Caco-2 (cell line): Measurements from ENCODE around the gene ASNSD1. TPM values are rescaled to one million over a fixed set of nuclear protein-coding genes. Genes with fewer than 3 reads are reported as not detected.

Experiments used
- BruUV-seq: library from RNA; stranded (reverse); fragments of 400-500 nt; replicated peaks from 2 replicates; lab custom pipeline; 2021; lab: Mats Ljungman, UMichigan
- CTCF ChIA-PET: fragments of 300-600 bp; sonication (Branson Sonifier 250); formaldehyde crosslinking; loops from one replicate; lab custom pipeline; 2022; ENCODE audit warnings: antibody characterized with exemption; lab: Charles Lee
- POLR2A ChIA-PET: fragments of 300-600 bp; sonication (Branson Sonifier 250); formaldehyde crosslinking; loops from one replicate; lab custom pipeline; 2022; ENCODE audit warnings: antibody characterized with exemption; lab: Charles Lee
- DNase-seq, 2 experiments: peaks; one replicate each; pipeline versions ENCODE4 v3.0.0 to v3.0.0-alpha.2; 2020 to 2022
- H3K27me3 ChIP-seq: replicated peaks from 2 replicates; pipeline ENCODE4 v1.6.0; 2011; ENCODE audit warnings: low read length; ENCODE audit not compliant: control insufficient read depth, insufficient read depth
- H3K36me3 ChIP-seq: 2 replicates; pipeline ENCODE4 v1.5.1; 2011; ENCODE audit warnings: low read length; ENCODE audit not compliant: control insufficient read depth, insufficient read depth
- H3K4me1 ChIP-seq: fragments of 250-450 bp; sonication (Bioruptor Pico); 2 replicates; pipeline ENCODE4 v1.5.1; 2020; ENCODE audit warnings: mild to moderate bottlenecking
- H3K4me3 ChIP-seq: 2 replicates; pipeline ENCODE4 v1.5.1; 2011; ENCODE audit warnings: low read depth, mild to moderate bottlenecking, control low read depth, low read length
- H3K9me3 ChIP-seq: fragments of 250-450 bp; sonication (Bioruptor Pico); 2 replicates; pipeline ENCODE4 v1.5.1; 2020; ENCODE audit warnings: mild to moderate bottlenecking, moderate library complexity
- H3K27ac Mint-ChIP-seq: one replicate; pipeline ENCODE4 v1.8.0; 2022; ENCODE audit warnings: mixed read lengths; ENCODE audit not compliant: unreplicated experiment
- H3K27me3 Mint-ChIP-seq: one replicate; pipeline ENCODE4 v1.8.0; 2022; ENCODE audit warnings: mixed read lengths; ENCODE audit not compliant: insufficient read depth, unreplicated experiment
- H3K36me3 Mint-ChIP-seq: one replicate; pipeline ENCODE4 v1.8.0; 2022; ENCODE audit warnings: mild to moderate bottlenecking, mixed read lengths; ENCODE audit not compliant: insufficient read depth, unreplicated experiment
- H3K4me1 Mint-ChIP-seq: one replicate; pipeline ENCODE4 v1.8.0; 2022; ENCODE audit warnings: low read depth, mixed read lengths; ENCODE audit not compliant: unreplicated experiment
- H3K4me3 Mint-ChIP-seq: one replicate; pipeline ENCODE4 v1.8.0; 2022; ENCODE audit warnings: mild to moderate bottlenecking, moderate library complexity, mixed read lengths; ENCODE audit not compliant: unreplicated experiment
- H3K9me3 Mint-ChIP-seq: one replicate; pipeline ENCODE4 v1.8.0; 2022; ENCODE audit warnings: mixed read lengths; ENCODE audit not compliant: unreplicated experiment
- intact Hi-C: fragments of 100-400 bp; cut with micrococcal nuclease; formaldehyde crosslinking; loops from one replicate; pipeline ENCODE4 v1.10.0; 2022; ENCODE audit not compliant: unreplicated experiment
- total RNA-seq: library from RNA; stranded (reverse); gene quantifications from 2 replicates; pipeline ENCODE4 v1.2.3, GENCODE V29; 2022
- TF ChIP-seq, protein P1 (sequence below), 2 experiments: fragments of 200-600 bp in 1 of 2; IDR thresholded peaks; 1 replicate in 1 of 2; 2 replicates in 1 of 2; pipeline versions ENCODE4 v1.5.1 to v1.8.0; 2011 to 2022; ENCODE audit warnings: antibody characterized with exemption in 1 of 2, control low read depth in 1 of 2, inconsistent platforms in 1 of 2, low read depth in 1 of 2, low read length in 1 of 2, mild to moderate bottlenecking in 1 of 2, moderate library complexity in 1 of 2; ENCODE audit not compliant: insufficient read depth in 1 of 2, severe bottlenecking in 1 of 2, unreplicated experiment in 1 of 2

The ASNSD1 gene
- total RNA-seq, 1 experiment from 2014 or later, result 49.4 TPM

GRCh38 chr2:189673661-189674373 is 12.6 kb downstream of the ASNSD1 start:
- no TSS peak for BruUV-seq
- Histone ChIP-seq H3K36me3 (no peaks in the 10 kb centered on the region; the same call in 1 of the 2 replicates), H3K4me1 (no peaks in the 10 kb centered on the region), H3K9me3 (peaks cover 7% of the 10 kb centered on the region; the same call in 1 of the 2 replicates), H3K27me3 (no peaks in the 10 kb centered on the region), H3K4me3 (peak overlapping the region; percentile 27)
- Mint-ChIP-seq H3K27me3 (no peaks in the 10 kb centered on the region), H3K36me3 (peaks cover 13% of the 10 kb centered on the region), H3K27ac (no peak overlapping the region), H3K9me3 (peaks cover 9% of the 10 kb centered on the region), H3K4me3 (peak overlapping the region; percentile 88), H3K4me1 (peaks cover 11% of the 10 kb centered on the region)
- DNase-seq, result no peak
- ChIA-PET CTCF (interaction anchor here (0.7 to 2.9 kb wide), 5 partner anchors 11 to 89 kb away, joined by 3 to 12 read pairs (median 6); partner anchors contain the start of gene OSGEPL1), POLR2A (no interaction called here)
- intact Hi-C loops, result loop anchor here (1.0 kb wide), 5 partner anchors 13 to 396 kb away; partner anchors contain the start of genes ASNSD1 and OSGEPL1
- TF ChIP-seq, protein P1, sequence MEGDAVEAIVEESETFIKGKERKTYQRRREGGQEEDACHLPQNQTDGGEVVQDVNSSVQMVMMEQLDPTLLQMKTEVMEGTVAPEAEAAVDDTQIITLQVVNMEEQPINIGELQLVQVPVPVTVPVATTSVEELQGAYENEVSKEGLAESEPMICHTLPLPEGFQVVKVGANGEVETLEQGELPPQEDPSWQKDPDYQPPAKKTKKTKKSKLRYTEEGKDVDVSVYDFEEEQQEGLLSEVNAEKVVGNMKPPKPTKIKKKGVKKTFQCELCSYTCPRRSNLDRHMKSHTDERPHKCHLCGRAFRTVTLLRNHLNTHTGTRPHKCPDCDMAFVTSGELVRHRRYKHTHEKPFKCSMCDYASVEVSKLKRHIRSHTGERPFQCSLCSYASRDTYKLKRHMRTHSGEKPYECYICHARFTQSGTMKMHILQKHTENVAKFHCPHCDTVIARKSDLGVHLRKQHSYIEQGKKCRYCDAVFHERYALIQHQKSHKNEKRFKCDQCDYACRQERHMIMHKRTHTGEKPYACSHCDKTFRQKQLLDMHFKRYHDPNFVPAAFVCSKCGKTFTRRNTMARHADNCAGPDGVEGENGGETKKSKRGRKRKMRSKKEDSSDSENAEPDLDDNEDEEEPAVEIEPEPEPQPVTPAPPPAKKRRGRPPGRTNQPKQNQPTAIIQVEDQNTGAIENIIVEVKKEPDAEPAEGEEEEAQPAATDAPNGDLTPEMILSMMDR (IDR thresholded peaks at IDR 0.05; ENCODE audit: insufficient read depth in 1 of 2, low read depth in 1 of 2, low read length in 1 of 2, severe bottlenecking in 1 of 2, unreplicated experiment in 1 of 2), result no peak

DNA sequence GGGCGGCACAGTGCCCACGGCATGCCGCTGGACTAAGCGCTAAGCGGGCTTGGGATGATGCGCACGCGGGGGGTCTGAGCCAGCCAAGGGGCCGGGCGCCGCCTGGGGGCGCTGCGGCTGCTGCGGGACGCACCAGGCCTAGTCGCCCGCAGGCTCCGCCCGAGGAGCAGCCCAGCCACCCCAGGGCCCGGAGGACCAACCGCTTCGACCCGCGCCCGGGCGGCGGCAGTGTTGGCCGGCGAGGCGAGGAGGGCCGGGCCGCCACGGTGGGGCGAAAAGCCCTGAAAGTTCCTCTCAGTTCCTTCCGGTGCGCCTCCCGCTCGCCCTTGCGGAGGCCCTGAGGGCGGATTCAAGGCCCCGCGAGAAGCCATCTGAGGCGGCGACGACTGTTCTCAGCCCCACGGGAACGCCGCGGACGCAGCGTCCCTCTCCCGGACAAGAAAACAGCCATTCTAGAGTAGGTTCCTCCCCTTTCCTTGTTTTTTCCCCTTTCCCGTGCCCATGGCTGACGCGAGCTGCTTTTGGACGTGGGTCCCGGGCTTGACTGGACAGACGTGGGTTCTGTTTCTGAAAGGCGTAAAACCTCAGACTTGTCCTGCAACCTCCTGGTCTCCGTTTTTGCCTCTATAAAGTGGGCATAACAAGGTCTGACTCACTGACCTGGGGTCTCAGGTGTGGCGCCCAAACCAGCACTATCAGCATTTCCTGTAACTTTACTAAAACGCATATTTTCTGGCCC is 13.3 kb downstream of the ASNSD1 start, which contains the start of gene ANKAR:
Gene ANKAR (plus strand): TSS at position 297 of the 739 bp plus-strand sequence. CDS start 1,821 bp downstream, outside the sequence.
- H3K27ac Mint-ChIP-seq, result peak within 1 kb of the TSS; percentile 92
- CTCF ChIA-PET, result interaction anchor here (1.0 to 2.9 kb wide), 4 partner anchors 10 to 88 kb away, joined by 3 to 12 read pairs (median 6); partner anchors contain the start of gene OSGEPL1
- TF ChIP-seq, protein P1 (IDR thresholded peaks at IDR 0.05; ENCODE audit: insufficient read depth in 1 of 2, low read depth in 1 of 2, low read length in 1 of 2, severe bottlenecking in 1 of 2, unreplicated experiment in 1 of 2), result peak; percentile 68 to 79
- Histone ChIP-seq H3K36me3 (no peaks in the 10 kb centered on the region), H3K27me3 (no peaks in the 10 kb centered on the region), H3K4me1 (no peaks in the 10 kb centered on the region), H3K9me3 (peaks cover 9% of the 10 kb centered on the region; the same call in 1 of the 2 replicates), H3K4me3 (peak within 1 kb of the TSS; percentile 77)
- intact Hi-C loops, result loop anchor here (1.0 kb wide), 5 partner anchors 13 to 396 kb away; partner anchors contain the start of genes ASNSD1 and OSGEPL1
- peaks cover 13% of the 10 kb centered on the region for H3K36me3 Mint-ChIP-seq
- no peaks in the 10 kb centered on the region for H3K27me3 Mint-ChIP-seq
- POLR2A ChIA-PET, result interaction anchor here (1.0 kb wide), 1 partner anchor 94 kb away, joined by 3 read pairs; the partner anchor contains the start of gene SLC40A1
- peak; percentile 94 to 98 for DNase-seq
- peaks cover 11% of the 10 kb centered on the region for H3K4me1 Mint-ChIP-seq
- peak within 1 kb of the TSS; percentile 88 for H3K4me3 Mint-ChIP-seq
- H3K9me3 Mint-ChIP-seq, result peaks cover 12% of the 10 kb centered on the region
- BruUV-seq, result TSS peak; percentile 36

DNA sequence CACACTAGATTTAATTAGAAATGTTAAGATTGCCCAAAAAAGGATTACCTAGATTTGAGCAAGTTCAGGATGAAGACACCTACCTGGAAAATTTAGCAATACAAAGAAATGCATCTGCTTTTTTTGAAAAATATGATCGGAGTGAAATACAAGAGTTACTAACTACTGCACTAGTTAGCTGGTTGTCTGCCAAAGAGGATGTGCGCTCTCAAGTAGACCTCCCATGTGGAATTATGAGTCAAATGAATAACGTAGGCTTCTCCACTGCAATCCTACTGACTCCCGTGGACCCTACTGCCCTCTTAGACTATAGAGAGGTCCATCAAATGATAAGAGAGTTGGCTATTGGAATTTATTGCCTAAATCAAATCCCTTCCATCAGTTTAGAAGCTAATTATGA is 15.2 kb downstream of the ASNSD1 start:
- Mint-ChIP-seq H3K27ac (no peak overlapping the region), H3K4me3 (no peak overlapping the region), H3K36me3 (peaks cover 13% of the 10 kb centered on the region), H3K9me3 (peaks cover 12% of the 10 kb centered on the region), H3K27me3 (no peaks in the 10 kb centered on the region), H3K4me1 (peaks cover 11% of the 10 kb centered on the region)
- no peak overlapping the region for H3K4me3 ChIP-seq
- no peaks in the 10 kb centered on the region for H3K27me3 ChIP-seq
- H3K4me1 ChIP-seq, result no peaks in the 10 kb centered on the region
- no peak for DNase-seq
- H3K9me3 ChIP-seq, result peaks cover 9% of the 10 kb centered on the region; the same call in 1 of the 2 replicates
- CTCF ChIA-PET, result no interaction called here
- TF ChIP-seq, protein P1 (IDR thresholded peaks at IDR 0.05; ENCODE audit: insufficient read depth in 1 of 2, low read depth in 1 of 2, low read length in 1 of 2, severe bottlenecking in 1 of 2, unreplicated experiment in 1 of 2), result no peak
- no TSS peak for BruUV-seq
- intact Hi-C loops, result no loop called here
- POLR2A ChIA-PET, result no interaction called here
- no peaks in the 10 kb centered on the region for H3K36me3 ChIP-seq
